B cell (primary cell): ENCODE results near the gene SMU1. TPM values are rescaled to one million over a fixed set of nuclear protein-coding genes. Genes with fewer than 3 reads are reported as not detected.

Experiments used
- ATAC-seq: fragments of 200-7000 bp; cut with Tn5 transposase; one replicate; pipeline ENCODE4 v1.10.0; 2021; ENCODE audit warnings: low read depth, mild to moderate bottlenecking, moderate number of reproducible peaks, moderate library complexity
- CTCF ChIA-PET: fragments of 350-600 bp; sonication (Branson Sonifier 250); formaldehyde crosslinking; loops from one replicate; lab custom pipeline; 2021; ENCODE audit warnings: antibody characterized with exemption, inconsistent platforms; lab: Charles Lee
- POLR2A ChIA-PET: fragments of 350-600 bp; sonication (Branson Sonifier 250); formaldehyde crosslinking; loops from one replicate; lab custom pipeline; 2021; ENCODE audit warnings: antibody characterized with exemption; lab: Charles Lee
- DNase-seq: peaks from one replicate; pipeline ENCODE4 v3.0.0; 2013
- H2AFZ ChIP-seq: 2 replicates; pipeline ENCODE4 v1.6.1; 2012; ENCODE audit warnings: mild to moderate bottlenecking, low read depth, low read length; ENCODE audit not compliant: insufficient read depth, poor library complexity, severe bottlenecking
- H3K27ac ChIP-seq, 2 donors: 1 replicate in 1 of 2; 2 replicates in 1 of 2; pipeline ENCODE4 v1.5.1; 2012 to 2013; ENCODE audit warnings: low read length in 2 of 2, mild to moderate bottlenecking in 2 of 2, moderate library complexity in 1 of 2
- H3K27me3 ChIP-seq, 4 experiments: fragments of 200-600 bp in 1 of 4; sonication (generic) in 1 of 4; replicated peaks in 1 of 4; 1 replicate in 2 of 4; 2 replicates in 2 of 4; pipeline versions ENCODE4 v1.6.1 to v1.7.0; 2013 to 2016; ENCODE audit warnings: low read length in 3 of 4, mild to moderate bottlenecking in 2 of 4, mixed read lengths in 1 of 4, moderate library complexity in 1 of 4; ENCODE audit not compliant: insufficient read depth in 4 of 4, control insufficient read depth in 3 of 4; ENCODE audit errors: control extremely low read depth in 1 of 4
- H3K36me3 ChIP-seq, 2 experiments: replicated peaks in 1 of 2; 1 replicate in 1 of 2; 2 replicates in 1 of 2; pipeline versions ENCODE4 v1.6.1 to v1.7.1; 2013; ENCODE audit warnings: low read length in 1 of 2; ENCODE audit not compliant: insufficient read depth in 2 of 2, control insufficient read depth in 1 of 2; ENCODE audit errors: control extremely low read depth in 1 of 2, extremely low read depth in 1 of 2
- H3K4me1 ChIP-seq, 2 donors: fragments of 200-600 bp in 1 of 2; sonication (generic) in 1 of 2; 1 replicate in 1 of 2; 2 replicates in 1 of 2; pipeline versions ENCODE4 v1.5.1 to v1.6.1; 2013 to 2017; ENCODE audit warnings: low read length in 2 of 2; ENCODE audit not compliant: control insufficient read depth in 2 of 2, insufficient read depth in 2 of 2
- H3K4me2 ChIP-seq: replicated peaks from 2 replicates; pipeline ENCODE3; 2012; ENCODE audit warnings: mild to moderate bottlenecking, low read depth, low read length; ENCODE audit not compliant: poor library complexity, severe bottlenecking
- H3K4me3 ChIP-seq, 5 experiments: fragments of 200-600 bp in 1 of 5; sonication (generic) in 1 of 5; 1 replicate in 3 of 5; 2 replicates in 2 of 5; pipeline versions ENCODE4 v1.5.1 to v1.7.0; 2011 to 2016; ENCODE audit warnings: low read length in 4 of 5, mild to moderate bottlenecking in 4 of 5, low read depth in 2 of 5, control low read depth in 1 of 5, moderate library complexity in 1 of 5; ENCODE audit not compliant: insufficient read depth in 1 of 5; ENCODE audit errors: control extremely low read depth in 1 of 5, extremely low read depth in 1 of 5
- H3K79me2 ChIP-seq: fragments of 200-600 bp; sonication (generic); one replicate; pipeline ENCODE4 v1.6.0; 2016; ENCODE audit warnings: low read length; ENCODE audit not compliant: control insufficient read depth, insufficient read depth
- H3K9ac ChIP-seq: fragments of 200-600 bp; sonication (generic); 2 replicates; pipeline ENCODE4 v1.6.1; 2017; ENCODE audit warnings: mild to moderate bottlenecking, low read length, moderate library complexity
- H3K9me3 ChIP-seq, 3 donors: one replicate each; pipeline versions ENCODE4 v1.6.1 to v1.7.1; 2013; ENCODE audit warnings: low read length in 2 of 3; ENCODE audit not compliant: control insufficient read depth in 2 of 3, insufficient read depth in 1 of 3; ENCODE audit errors: control extremely low read depth in 1 of 3
- H4K20me1 ChIP-seq: 2 replicates; pipeline ENCODE4 v1.6.0; 2012; ENCODE audit warnings: mild to moderate bottlenecking, low read length; ENCODE audit not compliant: insufficient read depth, control insufficient read depth, poor library complexity, severe bottlenecking
- H3K27ac Mint-ChIP-seq: one replicate; pipeline ENCODE4 v1.8.0; 2021; ENCODE audit warnings: mixed read lengths
- H3K27me3 Mint-ChIP-seq: one replicate; pipeline ENCODE4 v1.8.0; 2021; ENCODE audit warnings: mixed read lengths
- H3K4me1 Mint-ChIP-seq: one replicate; pipeline ENCODE4 v1.8.0; 2021; ENCODE audit warnings: mixed read lengths
- H3K4me3 Mint-ChIP-seq: one replicate; pipeline ENCODE4 v1.8.0; 2021; ENCODE audit warnings: mixed read lengths
- H3K9me3 Mint-ChIP-seq: one replicate; pipeline ENCODE4 v1.8.0; 2022; ENCODE audit warnings: mixed read lengths; ENCODE audit not compliant: insufficient read depth
- EZH2 ChIP-seq: IDR thresholded peaks from 2 replicates; pipeline ENCODE4 v1.6.1; 2012; ENCODE audit warnings: borderline replicate concordance, low read depth, mild to moderate bottlenecking, moderate library complexity, low read length; ENCODE audit not compliant: insufficient read depth, poor library complexity, severe bottlenecking
- WGBS: methylation state at CpG from one replicate; pipeline ENCODE4 v1.1.5; 2013; ENCODE audit warnings: missing lambda C conversion rate; ENCODE audit not compliant: insufficient coverage; 5-methylcytosine and 5-hydroxymethylcytosine counted together
- intact Hi-C: fragments of 100-400 bp; cut with micrococcal nuclease; formaldehyde crosslinking; loops from one replicate; pipeline ENCODE4 v1.10.0; 2022
- polyA plus RNA-seq: library from polyadenylated mRNA; depleted of rRNA; stranded (reverse); fragments of >200 nt; gene quantifications from 2 replicates; pipeline ENCODE4 v1.2.3, GENCODE V29; 2012
- total RNA-seq, 2 donors: library from RNA; stranded (reverse); fragments of 120-200 nt in 1 of 2; gene quantifications; 1 replicate in 1 of 2; 2 replicates in 1 of 2; pipeline versions ENCODE4 v1.2.3 to v1.2.4, GENCODE V29; 2013 to 2022
- TF ChIP-seq, protein P1 (sequence below): fragments of 200-600 bp; IDR thresholded peaks from one replicate; pipeline ENCODE4 v1.8.0; 2022; ENCODE audit warnings: antibody characterized with exemption, mild to moderate bottlenecking

SMU1 gene
- total and polyA plus RNA-seq, 2 donors (not counting 1 experiment from before 2014, with no cell fraction given) = 6.2 to 26.3 TPM

- no peak for DNase-seq
- no peak overlapping the region for H2AFZ ChIP-seq
- H3K36me3 ChIP-seq = peaks cover 5 to 36% of the 10 kb centered on the region in 2 experiments
- H3K79me2 ChIP-seq = peaks cover 60% of the 10 kb centered on the region
- CTCF ChIA-PET = no interaction called here
- Mint-ChIP-seq H3K4me3 (no peak overlapping the region), H3K4me1 (peaks cover 8% of the 10 kb centered on the region), H3K27ac (no peak overlapping the region), H3K9me3 (no peaks in the 10 kb centered on the region), H3K27me3 (no peaks in the 10 kb centered on the region)
- peaks cover 17% of the 10 kb centered on the region for H4K20me1 ChIP-seq
- ATAC-seq = no peak
- no peaks in the 10 kb centered on the region for H3K9me3 ChIP-seq
- no peak overlapping the region for H3K4me2 ChIP-seq
- intact Hi-C loops = no loop called here
- H3K9ac ChIP-seq = no peak overlapping the region
- no peak overlapping the region for H3K27ac ChIP-seq
- POLR2A ChIA-PET = no interaction called here
- no peak for TF ChIP-seq EZH2
- TF ChIP-seq, protein P1, sequence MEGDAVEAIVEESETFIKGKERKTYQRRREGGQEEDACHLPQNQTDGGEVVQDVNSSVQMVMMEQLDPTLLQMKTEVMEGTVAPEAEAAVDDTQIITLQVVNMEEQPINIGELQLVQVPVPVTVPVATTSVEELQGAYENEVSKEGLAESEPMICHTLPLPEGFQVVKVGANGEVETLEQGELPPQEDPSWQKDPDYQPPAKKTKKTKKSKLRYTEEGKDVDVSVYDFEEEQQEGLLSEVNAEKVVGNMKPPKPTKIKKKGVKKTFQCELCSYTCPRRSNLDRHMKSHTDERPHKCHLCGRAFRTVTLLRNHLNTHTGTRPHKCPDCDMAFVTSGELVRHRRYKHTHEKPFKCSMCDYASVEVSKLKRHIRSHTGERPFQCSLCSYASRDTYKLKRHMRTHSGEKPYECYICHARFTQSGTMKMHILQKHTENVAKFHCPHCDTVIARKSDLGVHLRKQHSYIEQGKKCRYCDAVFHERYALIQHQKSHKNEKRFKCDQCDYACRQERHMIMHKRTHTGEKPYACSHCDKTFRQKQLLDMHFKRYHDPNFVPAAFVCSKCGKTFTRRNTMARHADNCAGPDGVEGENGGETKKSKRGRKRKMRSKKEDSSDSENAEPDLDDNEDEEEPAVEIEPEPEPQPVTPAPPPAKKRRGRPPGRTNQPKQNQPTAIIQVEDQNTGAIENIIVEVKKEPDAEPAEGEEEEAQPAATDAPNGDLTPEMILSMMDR = no peak
- no peaks in the 10 kb centered on the region for H3K27me3 ChIP-seq
- H3K4me1 ChIP-seq = no peaks in the 10 kb centered on the region
- H3K4me3 ChIP-seq = no peak overlapping the region
- WGBS = 91% methylated on average over 3 of the region's 3 CpGs
Measured at GRCh38 chr9:32992595-32993238, 83.8 kb downstream of the SMU1 start.

- Histone ChIP-seq H3K4me1 (no peaks in the 10 kb centered on the region), H3K4me2 (no peak overlapping the region), H3K4me3 (no peak overlapping the region), H4K20me1 (peaks cover 17% of the 10 kb centered on the region), H3K27me3 (no peaks in the 10 kb centered on the region), H2AFZ (no peak overlapping the region), H3K27ac (no peak overlapping the region), H3K9ac (no peak overlapping the region), H3K9me3 (no peaks in the 10 kb centered on the region), H3K79me2 (peaks cover 53% of the 10 kb centered on the region), H3K36me3 (peaks cover 3 to 38% of the 10 kb centered on the region in 2 experiments)
- no peak for DNase-seq
- Mint-ChIP-seq H3K27me3 (no peaks in the 10 kb centered on the region), H3K9me3 (no peaks in the 10 kb centered on the region), H3K27ac (no peak overlapping the region), H3K4me1 (peaks cover 3% of the 10 kb centered on the region), H3K4me3 (no peak overlapping the region)
- no peak for TF ChIP-seq EZH2
- TF ChIP-seq, protein P1 = no peak
- ATAC-seq = no peak
- ChIA-PET POLR2A (no interaction called here), CTCF (no interaction called here)
- intact Hi-C loops = no loop called here
- WGBS = 100% methylated on average over 3 of the region's 6 CpGs
Measured at GRCh38 chr9:32991897-32992594, 84.4 kb downstream of the SMU1 start.
